HPDE6-E6E7 (cell line): ENCODE data around the gene PARP6.
A peak's percentile ranks its signal among the peaks of the same experiment; 100 is the strongest.

Experiments used
- DNase-seq: peaks from one replicate; pipeline ENCODE4 v3.0.0; 2011; ENCODE audit warnings: missing footprints; ENCODE audit errors: extremely low spot score

PARP6 gene

GRCh38 chr15:72231833-72232478 lies 40.4 kb downstream of the PARP6 start:
- DNase-seq: peak; percentile 83

GRCh38 chr15:72231066-72231832 lies 41.1 kb downstream of the PARP6 start, which contains the start of gene PKM:
Gene PKM, minus strand, starts transcription at chr15:72231190. Its CDS starts 12,093 bp downstream, at chr15:72219097.
- peak; percentile 78 for DNase-seq

GRCh38 chr15:72230197-72231065 lies 41.9 kb downstream of the PARP6 start:
- DNase-seq: no peak

DNA sequence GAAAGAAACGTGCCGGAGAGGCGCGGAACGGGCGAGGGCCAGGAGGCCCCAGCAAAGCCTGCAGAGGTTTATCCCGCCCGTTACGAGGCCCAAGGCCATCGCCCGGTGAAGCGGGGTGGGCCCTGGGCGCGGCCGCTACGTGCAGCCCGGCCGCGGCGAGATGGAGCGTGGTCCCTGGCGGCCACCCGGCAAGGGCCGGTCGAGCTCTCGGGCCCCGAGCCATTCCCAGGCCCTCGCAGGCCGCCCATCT lies 42.5 kb downstream of the PARP6 start:
- DNase-seq: no peak

DNA sequence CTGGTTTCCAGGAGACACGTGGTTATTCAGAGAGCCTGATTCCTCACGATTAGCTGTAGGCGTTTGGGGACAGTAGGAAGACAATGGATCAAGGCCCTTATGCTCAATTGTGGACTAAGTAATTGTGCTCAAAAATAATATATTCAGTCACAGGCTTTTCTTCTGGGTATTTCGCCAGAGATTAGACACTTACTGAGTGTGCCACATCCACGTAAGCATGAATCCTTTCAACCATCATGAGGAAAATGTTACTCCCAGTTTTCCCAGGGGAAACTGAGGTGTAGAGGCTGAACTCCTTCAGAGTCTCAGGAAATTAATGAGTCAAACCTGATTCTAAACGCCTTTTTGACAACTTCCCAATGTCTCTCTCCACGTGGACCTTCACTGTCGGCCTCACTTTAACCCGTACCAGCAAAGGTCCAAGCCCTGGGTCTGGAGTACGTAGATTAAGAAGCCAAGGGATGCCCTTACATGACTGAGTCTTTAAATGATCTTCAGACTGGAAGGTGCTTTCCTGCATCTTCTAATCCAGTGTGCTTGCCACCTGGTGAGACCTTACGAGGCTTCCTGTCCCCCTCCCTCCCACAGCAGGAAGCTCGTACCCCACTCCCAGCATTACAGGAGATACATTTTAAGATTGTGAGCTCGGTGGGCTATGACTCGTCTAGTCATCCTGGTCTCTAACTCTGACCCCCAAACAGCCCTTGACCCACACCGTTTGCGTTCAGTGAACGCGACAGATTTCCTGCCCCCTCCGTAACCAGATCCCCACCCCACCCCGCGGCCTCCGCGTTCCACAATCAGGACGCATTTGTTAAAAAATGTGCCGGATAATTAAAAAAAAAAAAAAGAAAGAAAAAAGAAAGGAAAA lies 43.0 kb downstream of the PARP6 start:
- DNase-seq: no peak

DNA sequence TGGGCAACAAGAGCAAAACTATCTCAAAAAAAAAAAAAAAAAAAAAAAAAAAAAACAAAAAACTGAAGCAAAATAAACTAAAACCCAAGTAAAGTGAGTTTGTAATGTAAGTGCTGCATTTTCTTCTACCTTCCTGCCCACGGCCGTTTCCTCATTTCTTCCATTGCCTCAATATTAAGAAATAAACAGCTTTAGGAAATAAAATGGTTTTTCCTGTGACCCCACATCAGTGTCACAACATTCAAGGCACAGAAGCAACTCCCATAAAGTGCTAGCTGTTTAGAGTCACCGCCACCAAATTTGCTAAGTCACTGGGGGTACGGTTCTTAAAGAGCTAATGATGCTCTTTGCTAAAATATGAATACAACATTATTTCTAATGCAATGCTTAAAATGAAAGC lies 44.6 kb downstream of the PARP6 start:
- DNase-seq: no peak

- peak; percentile 58 for DNase-seq
Observed at GRCh38 chr15:72227192-72227586, 45.2 kb downstream of the PARP6 start.

GRCh38 chr15:72223278-72223677 lies 49.1 kb downstream of the PARP6 start:
- no peak for DNase-seq

GRCh38 chr15:72222393-72222792 lies 50.0 kb downstream of the PARP6 start:
- DNase-seq: peak; percentile 91

DNA sequence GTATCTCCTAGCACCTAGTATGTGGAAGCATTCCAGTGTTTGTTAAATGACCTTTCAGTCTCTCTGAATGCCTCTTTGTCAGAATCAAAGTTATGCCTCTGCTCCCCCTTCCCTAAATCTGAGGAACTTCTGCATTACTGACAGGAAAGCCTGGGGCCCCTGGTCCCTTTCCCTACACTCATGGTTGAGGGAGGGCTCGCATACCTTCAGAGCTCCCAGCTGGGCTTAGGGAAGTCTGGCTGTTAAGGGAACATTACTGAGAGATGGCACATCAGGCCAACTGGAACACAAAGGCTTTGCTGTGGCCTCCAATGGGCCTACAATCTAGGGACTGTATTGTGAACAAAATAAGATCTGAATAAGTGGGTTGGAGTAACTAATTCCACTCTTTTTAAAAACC lies 51.7 kb downstream of the PARP6 start:
- DNase-seq: no peak

GRCh38 chr15:72217216-72217615 lies 55.1 kb downstream of the PARP6 start:
- no peak for DNase-seq

- no peak for DNase-seq
Observed at GRCh38 chr15:72216079-72216478, 56.3 kb downstream of the PARP6 start.

GRCh38 chr15:72207558-72208085 lies 64.7 kb downstream of the PARP6 start:
- DNase-seq: no peak

DNA sequence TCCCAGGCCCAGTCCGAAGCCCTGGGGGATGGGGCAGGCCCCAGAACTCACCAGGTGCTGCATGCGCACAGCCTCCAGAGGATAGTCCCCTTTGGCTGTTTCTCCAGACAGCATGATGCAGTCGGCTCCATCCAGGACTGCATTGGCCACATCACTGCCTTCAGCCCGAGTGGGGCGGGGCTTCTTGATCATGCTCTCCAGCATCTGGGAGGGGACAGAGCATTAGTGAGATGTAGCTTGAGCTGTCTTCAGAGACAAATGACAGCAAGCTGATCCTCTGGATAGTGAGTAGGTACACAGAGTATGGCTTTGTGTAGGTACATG lies 65.7 kb downstream of the PARP6 start:
- DNase-seq: no peak

GRCh38 chr15:72205896-72206676 lies 66.3 kb downstream of the PARP6 start:
- DNase-seq: no peak

- DNase-seq: no peak
Observed at GRCh38 chr15:72205273-72205672, 67.1 kb downstream of the PARP6 start.

DNA sequence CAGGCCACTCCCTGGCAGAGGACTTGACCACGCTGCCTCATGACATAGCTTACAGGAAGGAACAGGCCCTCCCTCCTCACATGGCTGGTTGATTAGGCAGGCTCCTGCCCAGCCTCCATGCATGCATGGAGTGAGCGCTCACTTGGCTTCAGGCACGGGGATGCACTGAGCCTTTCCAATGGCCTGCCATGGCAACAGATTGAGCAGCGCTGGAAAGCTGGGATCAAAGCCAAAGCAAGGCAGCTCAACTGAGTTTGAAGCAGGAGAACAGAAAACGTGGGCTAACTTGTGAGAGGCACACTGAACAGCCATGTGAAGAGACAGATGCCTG lies 68.9 kb downstream of the PARP6 start:
- peak; percentile 86 for DNase-seq

DNA sequence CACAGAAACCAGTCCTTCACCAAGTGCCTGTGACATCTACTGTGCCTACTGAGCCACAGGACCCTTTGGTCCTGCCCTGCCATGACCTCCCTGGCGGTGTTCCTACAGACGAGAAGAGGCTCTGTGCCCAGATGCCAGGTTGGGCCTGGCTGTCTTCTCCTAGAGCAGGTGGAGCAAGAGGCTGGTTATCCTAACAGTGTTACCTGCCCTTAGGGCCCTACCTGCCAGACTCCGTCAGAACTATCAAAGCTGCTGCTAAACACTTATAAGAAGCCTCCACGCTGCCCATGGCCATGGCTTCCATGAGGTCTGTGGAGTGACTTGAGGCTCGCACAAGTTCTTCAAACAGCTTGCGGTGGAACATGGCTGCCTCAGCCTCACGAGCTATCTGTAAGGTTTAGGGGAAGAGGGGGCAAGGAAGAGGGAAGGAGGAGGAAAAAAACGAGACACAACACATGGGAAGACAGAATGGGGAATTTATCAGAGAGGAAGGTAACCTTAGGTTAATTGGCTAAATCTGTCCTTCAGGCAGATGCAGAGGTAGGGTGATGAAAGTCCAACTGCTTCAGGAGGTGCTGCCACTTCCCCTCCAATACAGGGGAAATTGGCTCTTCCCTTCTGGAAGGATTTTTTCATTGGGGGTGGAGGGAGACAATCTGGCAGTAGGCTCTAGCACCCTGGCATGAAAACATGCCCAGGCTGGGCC lies 69.4 kb downstream of the PARP6 start:
- no peak for DNase-seq

- DNase-seq: no peak
Observed at GRCh38 chr15:72202302-72202701, 70.1 kb downstream of the PARP6 start.

DNA sequence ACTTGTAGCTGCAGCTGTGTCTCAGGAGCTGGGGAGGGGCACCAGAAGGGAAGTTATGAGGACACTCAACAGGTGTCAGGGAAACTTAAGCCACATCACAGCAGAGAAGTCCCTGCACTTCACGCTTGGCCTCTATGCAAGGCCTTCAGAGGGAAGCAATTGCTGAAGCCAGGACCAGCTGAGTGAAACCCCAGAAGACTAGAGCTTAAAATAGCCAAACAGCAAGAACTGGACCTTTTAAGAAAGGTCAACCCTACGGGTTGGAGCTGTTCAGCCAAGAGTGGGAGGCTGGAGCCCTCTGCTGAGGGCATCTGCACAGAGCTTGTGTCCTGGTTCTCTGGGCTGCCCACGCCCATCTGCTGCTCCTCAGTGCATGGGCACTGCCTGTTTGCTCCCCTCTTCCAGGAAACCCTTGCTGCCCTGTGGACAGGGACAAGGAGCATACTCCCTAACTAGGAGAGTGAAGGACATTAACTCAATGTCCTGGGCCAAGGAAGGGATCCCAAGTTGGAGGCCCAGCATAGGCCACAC lies 70.9 kb downstream of the PARP6 start:
- DNase-seq: no peak
